GM15510 (cell line): ENCODE results near the gene TMEM135.

Experiments
- POLR2A ChIP-seq: IDR thresholded peaks from 3 replicates; pipeline ENCODE4 v1.6.1; 2011; ENCODE audit warnings: borderline replicate concordance; ENCODE audit not compliant: insufficient read length; ENCODE audit errors: extremely low read depth

The TMEM135 gene

GRCh38 chr11:87317441-87317840, 279.7 kb downstream of the TMEM135 start:
- TF ChIP-seq POLR2A: no peak

GRCh38 chr11:87320123-87320522, 282.4 kb downstream of the TMEM135 start:
- TF ChIP-seq POLR2A: no peak

GRCh38 chr11:87322568-87322967, 284.8 kb downstream of the TMEM135 start:
- no peak for TF ChIP-seq POLR2A

GRCh38 chr11:87323899-87324298, 286.2 kb downstream of the TMEM135 start:
- no peak for TF ChIP-seq POLR2A

- no peak for TF ChIP-seq POLR2A
Observed at GRCh38 chr11:87324817-87325489, 287.2 kb downstream of the TMEM135 start.

- TF ChIP-seq POLR2A: no peak
Observed at GRCh38 chr11:87325490-87325872, 287.7 kb downstream of the TMEM135 start.

GRCh38 chr11:87326594-87326993, 288.9 kb downstream of the TMEM135 start:
- TF ChIP-seq POLR2A: no peak

GRCh38 chr11:87329172-87329571, 291.4 kb downstream of the TMEM135 start:
- TF ChIP-seq POLR2A: no peak

GRCh38 chr11:87330187-87330601, 292.5 kb downstream of the TMEM135 start:
- no peak for TF ChIP-seq POLR2A

GRCh38 chr11:87331273-87331672, 293.5 kb downstream of the TMEM135 start:
- no peak for TF ChIP-seq POLR2A

GRCh38 chr11:87338046-87338639, 300.4 kb downstream of the TMEM135 start:
- no peak for TF ChIP-seq POLR2A

- TF ChIP-seq POLR2A: no peak
Observed at GRCh38 chr11:87339416-87339815, 301.7 kb downstream of the TMEM135 start.

- TF ChIP-seq POLR2A: no peak
Observed at GRCh38 chr11:87347441-87347840, 309.7 kb downstream of the TMEM135 start.

GRCh38 chr11:87347854-87348253, 310.1 kb downstream of the TMEM135 start:
- TF ChIP-seq POLR2A: no peak

GRCh38 chr11:87351676-87352075, 313.9 kb downstream of the TMEM135 start:
- no peak for TF ChIP-seq POLR2A
